HG03039 (cell line): ENCODE results near the gene SLC26A6.

Experiments used
- ATAC-seq: cut with Tn5 transposase; IDR thresholded peaks from one replicate; pipeline ENCODE4 v1.9.1; 2021; ENCODE audit warnings: mild to moderate bottlenecking, moderate library complexity; ENCODE audit not compliant: unreplicated experiment

SLC26A6 gene

GRCh38 chr3:48635222-48636021 lies at the start of gene SLC26A6:
SLC26A6 (minus strand) TSS chr3:48635461; CDS start chr3:48635393, 68 bp downstream.
- peak; percentile 88 for ATAC-seq

- ATAC-seq: no peak
Observed at GRCh38 chr3:48684480-48685143, 49.4 kb upstream of the SLC26A6 start.

GRCh38 chr3:48684054-48684349 lies 48.7 kb upstream of the SLC26A6 start:
- no peak for ATAC-seq

- ATAC-seq: no peak
Observed at GRCh38 chr3:48682786-48683185, 47.5 kb upstream of the SLC26A6 start.

- no peak for ATAC-seq
Observed at GRCh38 chr3:48681974-48682610, 46.8 kb upstream of the SLC26A6 start.

GRCh38 chr3:48681541-48681880 lies 46.2 kb upstream of the SLC26A6 start:
- ATAC-seq: no peak

- ATAC-seq: no peak
Observed at GRCh38 chr3:48680811-48681540, 45.7 kb upstream of the SLC26A6 start.

GRCh38 chr3:48679411-48680391 lies 44.4 kb upstream of the SLC26A6 start:
- ATAC-seq: no peak

GRCh38 chr3:48678566-48679380 lies 43.5 kb upstream of the SLC26A6 start:
- ATAC-seq: no peak

GRCh38 chr3:48678056-48678455 lies 42.8 kb upstream of the SLC26A6 start:
- ATAC-seq: no peak

- ATAC-seq: no peak
Observed at GRCh38 chr3:48674505-48674904, 39.2 kb upstream of the SLC26A6 start.

GRCh38 chr3:48672522-48672921 lies 37.3 kb upstream of the SLC26A6 start:
- ATAC-seq: no peak

GRCh38 chr3:48664929-48665328 lies 29.7 kb upstream of the SLC26A6 start:
- ATAC-seq: no peak

GRCh38 chr3:48664313-48664644 lies 29.0 kb upstream of the SLC26A6 start:
- no peak for ATAC-seq

GRCh38 chr3:48663489-48664312 lies 28.4 kb upstream of the SLC26A6 start:
- ATAC-seq: peak; percentile 75

GRCh38 chr3:48662753-48663488 lies 27.7 kb upstream of the SLC26A6 start, which contains the start of gene CELSR3:
CELSR3 (minus strand) TSS chr3:48662886; CDS start chr3:48662634, 252 bp downstream.
- no peak for ATAC-seq

GRCh38 chr3:48662145-48662752 lies 27.0 kb upstream of the SLC26A6 start:
- ATAC-seq: no peak
